A549 (cell line): ENCODE measurements around the gene PPIH.
A peak's percentile ranks its signal among the peaks of the same experiment; 100 is the strongest.

Source experiments
- CEBPB ChIP-seq, 2 experiments: fragments of >200 bp in 1 of 2; sonication (Bioruptor Twin) in 1 of 2; formaldehyde crosslinking in 1 of 2; IDR thresholded peaks; 2 replicates each; pipeline ENCODE4 v1.6.1; 2012 to 2016
- HEYL ChIP-seq: fragments of 250-450 bp; sonication (Bioruptor Pico); IDR thresholded peaks from 2 replicates; pipeline ENCODE4 v1.8.0; 2021; ENCODE audit warnings: mild to moderate bottlenecking, moderate library complexity
- KDM5A ChIP-seq: fragments of 200-600 bp; sonication (generic); IDR thresholded peaks from 2 replicates; pipeline ENCODE4 v1.6.1; 2016; ENCODE audit warnings: antibody characterized with exemption, mild to moderate bottlenecking
- MAFK ChIP-seq: fragments of 450-650 bp; IDR thresholded peaks from 2 replicates; pipeline ENCODE4 v1.6.1; 2014; ENCODE audit not compliant: partially characterized antibody
- NPAS2 ChIP-seq: fragments of 250-450 bp; sonication (Bioruptor Pico); IDR thresholded peaks from 2 replicates; pipeline ENCODE4 v1.8.0; 2022; ENCODE audit warnings: mild to moderate bottlenecking, moderate library complexity, borderline replicate concordance
- NR3C1 ChIP-seq: fragments of >200 bp; sonication (Bioruptor Twin); formaldehyde crosslinking; IDR thresholded peaks from 3 replicates; pipeline ENCODE4 v1.6.1; 2017
- PBX3 ChIP-seq: IDR thresholded peaks from 2 replicates; pipeline ENCODE4 v1.6.1; 2012
- POLR2A ChIP-seq: IDR thresholded peaks from 2 replicates; pipeline ENCODE4 v1.6.1; 2012; ENCODE audit warnings: mild to moderate bottlenecking, low read length
- RNF2 ChIP-seq: fragments of 200-600 bp; sonication (generic); IDR thresholded peaks from 2 replicates; pipeline ENCODE4 v1.6.1; 2016; ENCODE audit warnings: low read depth, mild to moderate bottlenecking, antibody characterized with exemption, moderate library complexity, borderline replicate concordance
- ZFP36 ChIP-seq: fragments of 450-650 bp; IDR thresholded peaks from 2 replicates; pipeline ENCODE4 v1.6.1; 2014; ENCODE audit warnings: borderline replicate concordance; ENCODE audit not compliant: partially characterized antibody
- ZSCAN20 ChIP-seq: fragments of 250-450 bp; sonication (Bioruptor Pico); IDR thresholded peaks from 2 replicates; pipeline ENCODE4 v1.8.0; 2022; ENCODE audit warnings: mild to moderate bottlenecking, moderate library complexity
- TF ChIP-seq, protein P1 (sequence below): fragments of 200-600 bp; sonication (generic); IDR thresholded peaks from 2 replicates; pipeline ENCODE4 v1.6.1; 2016; ENCODE audit warnings: antibody characterized with exemption, mild to moderate bottlenecking, moderate library complexity
- TF ChIP-seq, protein P2 (sequence below): fragments of >200 bp; sonication (Bioruptor Twin); formaldehyde crosslinking; IDR thresholded peaks from 3 replicates; pipeline ENCODE4 v1.5.1; 2016
- TF ChIP-seq, protein P3 (sequence below): fragments of 450-650 bp; IDR thresholded peaks from 2 replicates; pipeline ENCODE4 v1.6.1; 2014; ENCODE audit warnings: antibody characterized with exemption

DNA sequence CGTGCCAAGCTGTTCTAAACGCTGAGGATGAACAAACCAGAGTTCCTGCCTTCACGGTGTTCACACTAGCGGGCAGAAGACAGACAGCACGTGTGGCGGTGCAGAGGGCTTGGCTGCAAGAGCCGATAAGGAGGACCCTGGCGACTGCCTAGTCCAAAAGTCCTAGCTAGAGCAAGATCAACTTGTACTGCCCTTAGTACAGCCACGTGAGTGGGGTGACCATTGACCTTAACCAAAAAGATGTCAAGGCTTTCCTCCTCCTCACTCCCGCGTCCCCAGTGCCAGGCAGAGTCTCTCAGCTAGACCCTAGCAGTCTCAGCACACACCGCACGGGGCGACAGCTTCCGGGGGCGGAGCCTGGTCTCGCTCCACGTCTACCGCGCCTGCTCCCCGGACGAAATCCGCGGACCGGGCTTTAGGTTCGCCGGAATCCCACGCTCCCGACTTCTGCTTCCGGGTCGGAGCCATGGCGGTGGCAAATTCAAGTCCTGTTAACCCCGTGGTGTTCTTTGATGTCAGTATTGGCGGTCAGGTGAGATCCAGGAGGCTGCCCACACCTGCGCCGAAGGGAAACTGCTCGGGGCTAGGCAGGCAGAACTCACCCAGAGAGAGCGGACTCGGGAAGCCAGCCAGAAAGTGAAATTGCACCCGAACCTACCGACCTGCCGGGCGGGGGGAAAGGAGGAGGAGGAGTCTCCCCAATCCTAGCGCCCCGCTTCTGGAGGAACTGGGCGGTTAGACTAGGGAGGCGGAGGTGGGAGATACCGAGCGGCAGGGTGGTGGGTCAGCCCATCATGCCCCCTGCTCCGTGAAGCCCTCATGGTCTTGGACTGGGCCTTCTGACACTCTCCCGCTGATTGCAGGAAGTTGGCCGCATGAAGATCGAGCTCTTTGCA, at the start of gene PPIH:
- TF ChIP-seq POLR2A (peak; percentile 87), PBX3 (no peak), ZFP36 (no peak), KDM5A (peak; percentile 79), NR3C1 (no peak), HEYL (no peak), CEBPB (IDR thresholded peaks at IDR 0.05) (no peak), NPAS2 (0 out of 2 replicates have a peak, but pooled peaks have one; percentile 4), MAFK (no peak), ZSCAN20 (CRISPR knock-in tag) (no peak), RNF2 (no peak)
- TF ChIP-seq, protein P1, sequence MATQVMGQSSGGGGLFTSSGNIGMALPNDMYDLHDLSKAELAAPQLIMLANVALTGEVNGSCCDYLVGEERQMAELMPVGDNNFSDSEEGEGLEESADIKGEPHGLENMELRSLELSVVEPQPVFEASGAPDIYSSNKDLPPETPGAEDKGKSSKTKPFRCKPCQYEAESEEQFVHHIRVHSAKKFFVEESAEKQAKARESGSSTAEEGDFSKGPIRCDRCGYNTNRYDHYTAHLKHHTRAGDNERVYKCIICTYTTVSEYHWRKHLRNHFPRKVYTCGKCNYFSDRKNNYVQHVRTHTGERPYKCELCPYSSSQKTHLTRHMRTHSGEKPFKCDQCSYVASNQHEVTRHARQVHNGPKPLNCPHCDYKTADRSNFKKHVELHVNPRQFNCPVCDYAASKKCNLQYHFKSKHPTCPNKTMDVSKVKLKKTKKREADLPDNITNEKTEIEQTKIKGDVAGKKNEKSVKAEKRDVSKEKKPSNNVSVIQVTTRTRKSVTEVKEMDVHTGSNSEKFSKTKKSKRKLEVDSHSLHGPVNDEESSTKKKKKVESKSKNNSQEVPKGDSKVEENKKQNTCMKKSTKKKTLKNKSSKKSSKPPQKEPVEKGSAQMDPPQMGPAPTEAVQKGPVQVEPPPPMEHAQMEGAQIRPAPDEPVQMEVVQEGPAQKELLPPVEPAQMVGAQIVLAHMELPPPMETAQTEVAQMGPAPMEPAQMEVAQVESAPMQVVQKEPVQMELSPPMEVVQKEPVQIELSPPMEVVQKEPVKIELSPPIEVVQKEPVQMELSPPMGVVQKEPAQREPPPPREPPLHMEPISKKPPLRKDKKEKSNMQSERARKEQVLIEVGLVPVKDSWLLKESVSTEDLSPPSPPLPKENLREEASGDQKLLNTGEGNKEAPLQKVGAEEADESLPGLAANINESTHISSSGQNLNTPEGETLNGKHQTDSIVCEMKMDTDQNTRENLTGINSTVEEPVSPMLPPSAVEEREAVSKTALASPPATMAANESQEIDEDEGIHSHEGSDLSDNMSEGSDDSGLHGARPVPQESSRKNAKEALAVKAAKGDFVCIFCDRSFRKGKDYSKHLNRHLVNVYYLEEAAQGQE, result no peak
- TF ChIP-seq, protein P2, sequence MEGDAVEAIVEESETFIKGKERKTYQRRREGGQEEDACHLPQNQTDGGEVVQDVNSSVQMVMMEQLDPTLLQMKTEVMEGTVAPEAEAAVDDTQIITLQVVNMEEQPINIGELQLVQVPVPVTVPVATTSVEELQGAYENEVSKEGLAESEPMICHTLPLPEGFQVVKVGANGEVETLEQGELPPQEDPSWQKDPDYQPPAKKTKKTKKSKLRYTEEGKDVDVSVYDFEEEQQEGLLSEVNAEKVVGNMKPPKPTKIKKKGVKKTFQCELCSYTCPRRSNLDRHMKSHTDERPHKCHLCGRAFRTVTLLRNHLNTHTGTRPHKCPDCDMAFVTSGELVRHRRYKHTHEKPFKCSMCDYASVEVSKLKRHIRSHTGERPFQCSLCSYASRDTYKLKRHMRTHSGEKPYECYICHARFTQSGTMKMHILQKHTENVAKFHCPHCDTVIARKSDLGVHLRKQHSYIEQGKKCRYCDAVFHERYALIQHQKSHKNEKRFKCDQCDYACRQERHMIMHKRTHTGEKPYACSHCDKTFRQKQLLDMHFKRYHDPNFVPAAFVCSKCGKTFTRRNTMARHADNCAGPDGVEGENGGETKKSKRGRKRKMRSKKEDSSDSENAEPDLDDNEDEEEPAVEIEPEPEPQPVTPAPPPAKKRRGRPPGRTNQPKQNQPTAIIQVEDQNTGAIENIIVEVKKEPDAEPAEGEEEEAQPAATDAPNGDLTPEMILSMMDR, result no peak
- TF ChIP-seq, protein P3, sequence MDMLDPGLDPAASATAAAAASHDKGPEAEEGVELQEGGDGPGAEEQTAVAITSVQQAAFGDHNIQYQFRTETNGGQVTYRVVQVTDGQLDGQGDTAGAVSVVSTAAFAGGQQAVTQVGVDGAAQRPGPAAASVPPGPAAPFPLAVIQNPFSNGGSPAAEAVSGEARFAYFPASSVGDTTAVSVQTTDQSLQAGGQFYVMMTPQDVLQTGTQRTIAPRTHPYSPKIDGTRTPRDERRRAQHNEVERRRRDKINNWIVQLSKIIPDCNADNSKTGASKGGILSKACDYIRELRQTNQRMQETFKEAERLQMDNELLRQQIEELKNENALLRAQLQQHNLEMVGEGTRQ, result peak; percentile 46
